ENCODE data around the gene LRRC75B. TPM values are rescaled to one million over a fixed set of nuclear protein-coding genes. Genes with fewer than 3 reads are reported as not detected.

LRRC75B gene
- total RNA-seq, 1 experiment from 2014 or later: 7.9 TPM

DNA sequence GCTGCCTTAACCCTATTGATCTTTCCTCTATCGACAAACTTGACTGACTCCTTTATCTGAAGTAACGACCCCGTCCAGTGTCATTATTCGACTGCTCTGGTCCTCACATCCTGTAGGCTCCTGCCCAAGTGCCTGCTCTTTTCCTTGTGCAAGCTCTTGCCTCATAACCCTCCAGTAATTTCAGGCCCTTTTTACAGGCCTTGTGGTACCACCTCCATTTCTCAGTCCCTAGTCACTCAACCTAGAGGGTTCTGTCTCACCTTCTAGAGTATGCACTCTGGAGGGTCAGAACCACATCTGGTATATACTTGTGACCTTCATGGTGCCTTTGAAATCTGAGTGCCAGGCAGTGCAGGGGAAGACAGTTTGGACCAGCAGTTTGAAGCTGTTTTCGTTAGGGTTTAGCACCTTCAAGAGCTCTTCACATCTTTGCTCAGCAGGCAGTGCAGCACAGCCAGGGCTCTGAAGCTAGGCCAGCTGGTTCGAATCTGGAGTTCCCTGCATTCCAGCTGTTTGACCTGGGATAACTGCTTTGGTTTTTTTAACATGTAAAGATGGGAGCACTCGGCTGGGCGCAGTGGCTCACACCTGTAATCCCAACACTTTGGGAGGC, 25.9 kb downstream of the LRRC75B start:
- ATAC-seq (no peak), DNase-seq (ENCODE audit: low read depth, low spot score) (no peak)
- ChIA-PET POLR2A (no interaction called here), RAD21 (ENCODE audit: low non-redundant PET in 1 of 2, low total read pairs in 2 of 2, uncharacterized antibody in 2 of 2, unreplicated experiment in 2 of 2) (no interaction called here), CTCF (no interaction called here)
- Histone ChIP-seq H3K27me3 (ENCODE audit: insufficient read depth, low read length) (no peaks in the 10 kb centered on the region), H3K27ac (ENCODE audit: low read depth, low read length) (no peak overlapping the region), H2AFZ (ENCODE audit: low read depth, low read length, poor library complexity, severe bottlenecking) (no peak overlapping the region), H4K20me1 (ENCODE audit: insufficient read depth) (peaks cover 3% of the 10 kb centered on the region; the same call in 1 of the 2 replicates), H3K79me2 (ENCODE audit: insufficient read depth, low read length) (peaks cover 86% of the 10 kb centered on the region), H3K9me2 (ENCODE audit: insufficient read depth) (no peaks in the 10 kb centered on the region), H3K36me3 (ENCODE audit: control insufficient read depth in 1 of 2, insufficient read depth in 2 of 2, low read length in 2 of 2) (peaks cover 28 to 31% of the 10 kb centered on the region in 2 experiments), H3K9ac (ENCODE audit: low read length) (no peak overlapping the region), H3K4me3 (replicated peaks in 1 of 2; ENCODE audit: low read depth in 1 of 2, low read length in 2 of 2) (no peak overlapping the region), H3K4me1 (ENCODE audit: control insufficient read depth in 1 of 2, insufficient read depth in 2 of 2, low read length in 2 of 2) (no peaks in the 10 kb centered on the region), H3K9me3 (ENCODE audit: control insufficient read depth in 1 of 2, insufficient read depth in 1 of 2, low read depth in 1 of 2, low read length in 2 of 2) (no peaks in the 10 kb centered on the region), H3K4me2 (ENCODE audit: low read length) (no peak overlapping the region)
- BruUV-seq (replicated peaks): no TSS peak
- TF ChIP-seq POLR2A (IDR thresholded peaks at IDR 0.05; ENCODE audit: borderline replicate concordance, extremely low read depth, insufficient read depth, insufficient read length) (no peak), CBX3 (IDR thresholded peaks at IDR 0.05; ENCODE audit: low read depth) (no peak), ELF1 (IDR thresholded peaks at IDR 0.05; ENCODE audit: borderline replicate concordance, low read depth) (no peak)
- TF ChIP-seq, protein P1, sequence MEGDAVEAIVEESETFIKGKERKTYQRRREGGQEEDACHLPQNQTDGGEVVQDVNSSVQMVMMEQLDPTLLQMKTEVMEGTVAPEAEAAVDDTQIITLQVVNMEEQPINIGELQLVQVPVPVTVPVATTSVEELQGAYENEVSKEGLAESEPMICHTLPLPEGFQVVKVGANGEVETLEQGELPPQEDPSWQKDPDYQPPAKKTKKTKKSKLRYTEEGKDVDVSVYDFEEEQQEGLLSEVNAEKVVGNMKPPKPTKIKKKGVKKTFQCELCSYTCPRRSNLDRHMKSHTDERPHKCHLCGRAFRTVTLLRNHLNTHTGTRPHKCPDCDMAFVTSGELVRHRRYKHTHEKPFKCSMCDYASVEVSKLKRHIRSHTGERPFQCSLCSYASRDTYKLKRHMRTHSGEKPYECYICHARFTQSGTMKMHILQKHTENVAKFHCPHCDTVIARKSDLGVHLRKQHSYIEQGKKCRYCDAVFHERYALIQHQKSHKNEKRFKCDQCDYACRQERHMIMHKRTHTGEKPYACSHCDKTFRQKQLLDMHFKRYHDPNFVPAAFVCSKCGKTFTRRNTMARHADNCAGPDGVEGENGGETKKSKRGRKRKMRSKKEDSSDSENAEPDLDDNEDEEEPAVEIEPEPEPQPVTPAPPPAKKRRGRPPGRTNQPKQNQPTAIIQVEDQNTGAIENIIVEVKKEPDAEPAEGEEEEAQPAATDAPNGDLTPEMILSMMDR (IDR thresholded peaks at IDR 0.05 in 2 of 3, conservative IDR thresholded peaks at IDR 0.05 in 1 of 3; ENCODE audit: borderline replicate concordance in 1 of 3, insufficient read depth in 1 of 3, low read depth in 2 of 3, low read length in 2 of 3): no peak
- intact Hi-C loops (cut with micrococcal nuclease): no loop called here

DNA sequence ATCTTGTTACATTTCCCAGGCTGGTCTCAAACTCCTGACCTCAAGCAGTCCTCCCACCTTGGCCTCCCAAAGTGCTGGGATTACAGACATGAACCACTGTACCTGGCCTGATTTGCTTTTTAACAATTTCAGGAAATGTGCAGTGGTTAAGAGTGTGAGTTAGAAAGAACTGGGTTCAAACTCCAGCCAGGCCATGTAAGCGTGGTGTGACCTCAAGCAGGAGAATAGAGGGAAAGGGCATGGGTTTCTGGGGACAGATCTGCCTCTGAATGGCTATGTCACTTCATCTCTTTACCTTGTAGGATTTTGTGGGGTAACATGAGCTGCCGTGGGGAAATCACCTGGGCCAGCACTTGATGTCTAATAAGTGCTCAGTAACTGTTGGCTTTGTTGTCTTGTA, 27.8 kb downstream of the LRRC75B start:
- DNase-seq (ENCODE audit: low read depth, low spot score): no peak
- Histone ChIP-seq H3K27me3 (ENCODE audit: insufficient read depth, low read length) (no peaks in the 10 kb centered on the region), H2AFZ (ENCODE audit: low read depth, low read length, poor library complexity, severe bottlenecking) (no peak overlapping the region), H3K4me3 (replicated peaks in 1 of 2; ENCODE audit: low read depth in 1 of 2, low read length in 2 of 2) (no peak overlapping the region), H3K4me1 (ENCODE audit: control insufficient read depth in 1 of 2, insufficient read depth in 2 of 2, low read length in 2 of 2) (no peaks in the 10 kb centered on the region), H4K20me1 (ENCODE audit: insufficient read depth) (peaks cover 12% of the 10 kb centered on the region; the same call in 1 of the 2 replicates), H3K36me3 (ENCODE audit: control insufficient read depth in 1 of 2, insufficient read depth in 2 of 2, low read length in 2 of 2) (peaks cover 31 to 33% of the 10 kb centered on the region in 2 experiments), H3K4me2 (ENCODE audit: low read length) (no peak overlapping the region), H3K9me3 (ENCODE audit: control insufficient read depth in 1 of 2, insufficient read depth in 1 of 2, low read depth in 1 of 2, low read length in 2 of 2) (no peaks in the 10 kb centered on the region), H3K9me2 (ENCODE audit: insufficient read depth) (no peaks in the 10 kb centered on the region), H3K9ac (ENCODE audit: low read length) (no peak overlapping the region), H3K79me2 (ENCODE audit: insufficient read depth, low read length) (peaks cover 97% of the 10 kb centered on the region), H3K27ac (ENCODE audit: low read depth, low read length) (no peak overlapping the region)
- ChIA-PET CTCF (interaction anchor here (0.7 kb wide), 1 partner anchor 672 kb away, joined by 3 read pairs; no protein-coding TSS in a partner anchor), RAD21 (ENCODE audit: low non-redundant PET in 1 of 2, low total read pairs in 2 of 2, uncharacterized antibody in 2 of 2, unreplicated experiment in 2 of 2) (no interaction called here), POLR2A (no interaction called here)
- no peak for TF ChIP-seq RAD21 (IDR thresholded peaks at IDR 0.05; ENCODE audit: low read depth)
- TF ChIP-seq ZNF274 (IDR thresholded peaks at IDR 0.05; ENCODE audit: low read depth, low read length): no peak
- no peak for TF ChIP-seq POLR2A (IDR thresholded peaks at IDR 0.05; ENCODE audit: borderline replicate concordance, extremely low read depth, insufficient read depth, insufficient read length)
- TF ChIP-seq FOSL1 (IDR thresholded peaks at IDR 0.05; ENCODE audit: low read depth): no peak
- no peak for TF ChIP-seq EGR1 (IDR thresholded peaks at IDR 0.05; ENCODE audit: low read depth)
- TF ChIP-seq TCF7L2 (IDR thresholded peaks at IDR 0.05; ENCODE audit: borderline replicate concordance, extremely low read depth, insufficient read depth, insufficient read length): no peak
- TF ChIP-seq SRF (IDR thresholded peaks at IDR 0.05; ENCODE audit: low read depth): no peak
- TF ChIP-seq, protein P1 (IDR thresholded peaks at IDR 0.05 in 2 of 3, conservative IDR thresholded peaks at IDR 0.05 in 1 of 3; ENCODE audit: borderline replicate concordance in 1 of 3, insufficient read depth in 1 of 3, low read depth in 2 of 3, low read length in 2 of 3): no peak
- no peak for TF ChIP-seq ELF1 (IDR thresholded peaks at IDR 0.05; ENCODE audit: borderline replicate concordance, low read depth)
- TF ChIP-seq SP1 (IDR thresholded peaks at IDR 0.05; ENCODE audit: low read depth): no peak
- TF ChIP-seq CEBPB (IDR thresholded peaks at IDR 0.05; ENCODE audit: low read depth): no peak
- TF ChIP-seq, protein P2, sequence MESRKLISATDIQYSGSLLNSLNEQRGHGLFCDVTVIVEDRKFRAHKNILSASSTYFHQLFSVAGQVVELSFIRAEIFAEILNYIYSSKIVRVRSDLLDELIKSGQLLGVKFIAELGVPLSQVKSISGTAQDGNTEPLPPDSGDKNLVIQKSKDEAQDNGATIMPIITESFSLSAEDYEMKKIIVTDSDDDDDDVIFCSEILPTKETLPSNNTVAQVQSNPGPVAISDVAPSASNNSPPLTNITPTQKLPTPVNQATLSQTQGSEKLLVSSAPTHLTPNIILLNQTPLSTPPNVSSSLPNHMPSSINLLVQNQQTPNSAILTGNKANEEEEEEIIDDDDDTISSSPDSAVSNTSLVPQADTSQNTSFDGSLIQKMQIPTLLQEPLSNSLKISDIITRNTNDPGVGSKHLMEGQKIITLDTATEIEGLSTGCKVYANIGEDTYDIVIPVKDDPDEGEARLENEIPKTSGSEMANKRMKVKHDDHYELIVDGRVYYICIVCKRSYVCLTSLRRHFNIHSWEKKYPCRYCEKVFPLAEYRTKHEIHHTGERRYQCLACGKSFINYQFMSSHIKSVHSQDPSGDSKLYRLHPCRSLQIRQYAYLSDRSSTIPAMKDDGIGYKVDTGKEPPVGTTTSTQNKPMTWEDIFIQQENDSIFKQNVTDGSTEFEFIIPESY (IDR thresholded peaks at IDR 0.05; ENCODE audit: extremely low read depth, insufficient replicate concordance, low read length): no peak
- intact Hi-C loops (cut with micrococcal nuclease): no loop called here
- BruUV-seq (replicated peaks): no TSS peak
- ATAC-seq: no peak
